Hindlimb muscle (tissue), 1 donor: Measurements from ENCODE around the gene OBSCN. TPM values are rescaled to one million over a fixed set of nuclear protein-coding genes. Genes with fewer than 3 reads are reported as not detected.
"Not testable (repeated sequence)": the region's sequence is repeated elsewhere in the genome, so short reads cannot be mapped to it uniquely, and the experiment has no call there.

Experiments
- DNase-seq: peaks from one replicate; pipeline ENCODE4 v3.0.0-alpha.2; 2013
- polyA plus RNA-seq: library from polyadenylated mRNA; unstranded; fragments of 120-200 nt; gene quantifications from one replicate; pipeline ENCODE4 v1.2.1, GENCODE V29; 2013; ENCODE audit not compliant: insufficient read length

Gene OBSCN
- polyA plus RNA-seq, 1 donor, result 556 TPM

DNA sequence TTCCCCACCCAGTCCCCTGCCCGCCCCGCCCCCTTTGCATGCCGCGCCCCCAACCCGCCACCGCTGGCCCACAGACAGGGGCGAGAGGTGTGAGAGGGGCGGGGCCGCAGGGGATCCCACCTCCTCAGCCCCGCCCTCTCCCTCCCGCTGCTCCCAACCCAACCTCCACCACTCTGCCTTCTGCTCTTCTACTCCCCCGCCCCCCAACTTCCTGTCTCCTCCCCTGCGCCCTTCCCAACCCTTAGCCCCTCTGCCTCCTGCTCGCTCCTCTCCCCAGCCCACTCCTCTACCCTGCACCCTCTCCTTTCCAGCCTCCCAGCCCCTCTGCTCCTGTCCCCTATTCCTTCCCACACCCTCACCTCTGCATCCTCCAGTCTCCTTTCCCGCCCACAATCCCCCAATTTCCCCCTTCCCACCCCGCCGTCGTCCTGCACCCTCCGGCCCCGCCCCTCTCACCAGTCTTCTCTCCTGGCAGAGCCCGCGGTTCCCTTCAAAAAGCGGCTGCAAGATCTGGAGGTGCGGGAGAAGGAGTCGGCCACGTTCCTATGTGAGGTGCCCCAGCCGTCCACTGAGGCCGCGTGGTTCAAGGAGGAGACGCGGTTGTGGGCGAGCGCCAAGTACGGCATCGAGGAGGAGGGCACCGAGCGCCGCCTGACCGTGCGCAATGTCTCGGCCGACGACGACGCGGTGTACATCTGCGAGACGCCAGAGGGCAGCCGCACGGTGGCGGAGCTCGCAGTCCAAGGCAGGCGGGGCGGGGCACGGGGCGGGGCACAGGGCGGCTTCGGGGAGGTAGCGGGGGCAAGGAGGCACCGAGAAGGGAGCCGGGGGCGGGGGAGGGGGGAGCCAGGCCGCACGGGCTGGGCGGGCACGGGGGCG is 5.4 kb downstream of the OBSCN start:
- peak; percentile 61 for DNase-seq

DNA sequence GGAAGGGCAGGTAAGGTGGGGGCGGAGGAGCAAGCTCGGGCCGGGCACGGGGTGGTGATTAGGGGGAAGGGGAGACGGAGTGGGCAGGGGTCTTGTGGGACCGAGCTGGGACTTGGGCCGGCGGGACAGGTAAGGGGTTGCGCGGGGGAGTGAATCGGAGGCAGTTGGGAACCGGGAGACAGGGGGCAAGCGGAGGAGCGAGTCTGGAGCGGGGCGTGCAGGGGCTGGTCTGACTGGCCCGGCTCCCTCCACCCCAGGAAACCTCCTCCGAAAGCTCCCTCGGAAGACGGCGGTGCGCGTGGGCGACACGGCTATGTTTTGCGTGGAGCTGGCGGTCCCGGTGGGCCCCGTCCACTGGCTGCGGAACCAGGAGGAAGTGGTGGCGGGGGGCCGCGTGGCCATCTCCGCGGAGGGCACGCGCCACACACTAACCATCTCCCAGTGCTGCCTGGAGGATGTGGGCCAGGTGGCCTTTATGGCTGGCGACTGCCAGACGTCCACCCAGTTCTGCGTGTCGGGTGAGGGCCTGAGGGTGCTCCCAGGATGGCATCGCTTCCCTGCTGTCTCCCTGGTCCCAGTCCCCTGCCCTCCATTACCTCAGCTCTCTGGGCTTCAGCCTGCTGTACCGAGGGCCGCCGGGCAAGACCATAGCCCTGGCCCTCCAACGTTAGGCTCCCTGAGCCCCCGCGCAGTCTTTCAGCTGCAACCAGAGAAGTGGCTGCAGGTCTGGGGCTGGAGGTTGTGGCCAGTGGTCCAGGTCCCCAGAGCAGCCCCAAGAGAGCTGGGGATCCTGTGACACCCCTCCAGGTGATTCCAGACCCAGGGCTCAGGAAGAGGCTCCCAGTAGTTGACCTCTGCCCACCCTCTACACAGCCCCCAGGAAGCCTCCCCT is 6.3 kb downstream of the OBSCN start:
- DNase-seq, result no peak

GRCh38 chr1:228214921-228215662 is 7.2 kb downstream of the OBSCN start:
- DNase-seq, result no peak

- DNase-seq, result no peak
Observed at GRCh38 chr1:228215663-228216116, 7.8 kb downstream of the OBSCN start.

DNA sequence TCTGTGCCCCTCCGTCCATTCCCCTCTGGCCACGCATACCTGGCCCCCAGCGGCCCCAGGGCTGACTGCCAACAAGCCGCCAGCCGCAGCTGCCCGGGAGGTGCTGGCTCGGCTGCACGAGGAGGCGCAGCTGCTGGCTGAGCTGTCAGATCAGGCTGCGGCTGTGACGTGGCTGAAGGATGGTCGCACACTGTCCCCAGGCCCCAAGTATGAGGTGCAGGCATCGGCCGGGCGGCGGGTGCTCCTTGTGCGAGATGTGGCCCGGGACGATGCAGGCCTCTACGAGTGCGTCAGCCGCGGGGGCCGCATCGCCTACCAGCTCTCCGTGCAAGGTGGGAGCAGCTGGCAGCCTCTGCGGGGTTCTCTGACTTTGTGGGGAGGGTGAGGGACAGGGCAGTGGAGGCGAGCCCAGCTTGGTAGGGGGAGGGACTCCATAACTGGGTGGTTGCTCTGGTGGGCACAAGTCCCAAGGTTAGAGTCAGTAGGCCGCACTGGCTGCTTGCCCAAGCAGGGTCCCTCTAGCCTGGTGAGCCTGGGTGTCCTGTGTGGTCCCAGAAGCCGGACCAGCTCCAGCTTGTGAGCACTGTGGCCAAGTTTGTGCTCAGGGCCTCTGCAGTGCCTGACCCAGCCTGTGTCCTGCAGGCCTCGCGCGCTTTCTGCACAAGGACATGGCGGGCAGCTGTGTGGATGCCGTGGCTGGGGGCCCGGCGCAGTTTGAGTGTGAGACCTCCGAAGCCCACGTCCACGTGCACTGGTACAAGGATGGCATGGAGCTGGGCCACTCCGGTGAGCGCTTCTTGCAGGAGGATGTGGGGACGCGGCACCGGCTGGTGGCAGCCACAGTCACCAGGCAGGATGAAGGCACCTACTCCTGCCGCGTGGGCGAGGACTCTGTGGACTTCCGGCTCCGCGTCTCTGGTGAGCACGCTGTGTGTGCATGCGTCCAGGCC is 8.8 kb downstream of the OBSCN start:
- DNase-seq, result no peak

- DNase-seq, result no peak
Observed at GRCh38 chr1:228217551-228218344, 9.9 kb downstream of the OBSCN start.

DNA sequence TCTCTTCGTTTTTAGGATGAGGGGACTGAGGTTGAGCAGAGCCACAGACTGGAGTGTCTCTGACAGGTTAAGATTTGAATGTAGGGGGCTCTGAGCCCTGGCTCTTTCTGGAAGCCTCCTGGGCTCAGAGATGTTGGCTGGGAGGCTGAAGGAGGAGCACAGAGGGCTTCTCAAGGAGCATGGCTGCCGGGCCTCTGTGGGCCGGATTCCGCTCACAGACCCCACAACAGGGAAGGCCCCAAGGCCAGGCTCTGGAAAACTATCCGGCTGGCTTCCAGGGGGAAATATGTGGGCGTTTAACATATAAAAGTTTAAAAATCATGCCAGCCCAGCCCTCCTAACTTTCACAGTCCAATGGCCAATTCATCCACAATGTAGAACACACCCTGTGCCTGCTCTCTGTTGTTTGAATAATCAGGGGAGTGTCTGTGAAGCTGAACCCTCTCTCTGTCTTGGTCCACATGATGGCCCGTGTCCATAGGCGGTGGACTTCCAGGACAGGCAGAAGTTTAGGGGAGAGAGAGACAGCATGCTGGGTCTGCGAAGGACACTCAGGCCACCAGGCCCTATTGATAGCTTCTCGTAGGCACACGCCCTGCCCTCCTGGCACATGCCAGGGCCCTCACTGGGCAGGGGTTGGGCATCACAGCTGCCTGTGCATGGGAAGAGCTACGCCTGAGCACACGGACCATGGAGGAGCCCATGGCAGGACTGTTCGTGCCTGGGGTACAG is 10.8 kb downstream of the OBSCN start:
- DNase-seq, result no peak

DNA sequence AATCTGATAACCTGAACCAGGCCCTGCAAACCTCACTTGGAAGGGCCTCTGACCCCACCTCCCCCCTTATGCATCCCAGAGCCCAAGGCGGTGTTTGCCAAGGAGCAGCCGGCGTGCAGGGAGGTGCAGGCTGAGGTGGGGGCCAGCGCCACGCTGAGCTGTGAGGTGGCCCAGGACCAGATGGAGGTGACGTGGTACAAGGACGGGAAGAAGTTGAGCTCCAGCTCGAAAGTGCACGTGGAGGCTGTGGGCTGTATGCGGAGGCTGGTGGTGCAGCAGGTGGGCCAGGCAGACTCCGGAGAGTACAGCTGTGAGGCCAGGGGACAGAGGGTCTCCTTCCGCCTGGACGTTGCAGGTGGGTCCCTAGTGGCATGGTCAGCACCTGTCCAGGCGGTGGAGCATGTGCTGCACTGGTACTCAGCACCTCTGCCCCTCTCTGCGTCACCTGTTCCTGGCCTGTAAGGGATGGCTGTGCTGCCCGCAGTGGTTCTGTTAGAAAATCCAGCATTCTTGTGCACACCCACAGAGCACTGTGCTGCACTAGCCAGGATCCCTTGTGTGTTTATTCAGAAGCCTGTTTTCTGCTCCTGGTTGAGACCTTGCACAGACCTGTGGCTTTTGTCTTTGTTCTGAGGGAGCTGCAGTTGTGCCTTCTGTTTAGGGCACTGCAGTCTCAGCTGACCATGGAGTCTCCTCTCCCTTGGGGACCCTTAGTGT is 11.6 kb downstream of the OBSCN start:
- DNase-seq, result no peak

DNA sequence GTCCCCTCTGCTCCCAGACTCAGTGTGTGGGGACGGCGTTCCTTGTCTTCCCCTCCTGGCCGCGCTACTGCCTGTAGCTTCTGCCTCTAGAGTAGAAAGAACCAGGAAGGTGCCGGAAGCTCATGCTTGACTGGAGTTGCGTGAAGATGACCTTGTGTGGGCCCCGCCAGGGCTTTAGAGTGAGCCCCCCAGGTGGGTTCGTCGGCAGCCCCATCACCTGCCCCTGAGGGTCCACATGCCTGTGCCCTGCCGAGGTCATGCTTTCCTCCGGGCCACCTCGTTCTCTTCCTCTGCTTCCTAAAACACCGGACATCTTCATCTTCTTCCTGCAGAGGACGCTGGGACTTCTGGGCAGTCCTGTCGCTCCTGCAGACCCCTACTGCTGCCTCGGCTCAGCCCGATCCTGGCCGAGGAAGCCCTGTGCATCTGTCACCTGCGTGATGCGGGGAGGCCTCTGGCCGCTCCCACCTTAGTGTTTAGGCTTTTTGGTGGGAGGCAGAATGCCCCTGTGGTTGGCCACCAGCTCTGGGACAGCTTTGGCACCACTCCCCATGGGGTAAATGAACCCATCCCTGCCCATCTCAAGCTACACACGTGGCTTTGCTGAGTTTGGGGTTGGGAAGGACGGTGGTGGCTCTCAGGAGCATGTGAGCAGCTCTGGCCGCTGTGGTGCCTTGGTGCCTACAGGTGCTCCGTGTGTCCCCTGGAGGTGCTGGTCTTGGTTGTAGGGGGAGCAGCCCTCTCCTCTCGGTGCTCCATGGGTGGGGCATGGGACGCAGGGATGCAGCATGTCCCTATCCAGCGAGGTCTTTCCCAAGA is 12.3 kb downstream of the OBSCN start:
- DNase-seq, result no peak

DNA sequence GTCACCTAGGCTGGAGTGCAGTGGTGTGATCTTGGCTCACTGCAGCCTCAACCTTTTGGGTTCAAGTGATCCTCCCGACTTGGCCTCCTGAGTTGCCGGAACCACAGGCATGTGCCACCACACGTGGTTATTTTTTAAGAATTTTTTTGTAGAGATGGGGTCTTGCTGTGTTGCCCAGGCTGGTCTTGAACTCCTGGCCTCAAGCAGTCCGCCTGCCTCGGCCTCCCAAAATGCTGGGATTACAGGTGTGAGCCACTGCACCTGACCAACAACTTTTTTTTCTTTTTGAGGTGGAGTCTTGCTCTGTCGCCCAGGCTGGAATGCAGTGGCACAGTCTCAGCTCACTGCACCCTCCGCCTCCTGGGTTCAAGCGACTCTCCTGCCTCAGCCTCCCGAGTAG is 13.3 kb downstream of the OBSCN start:
- not testable (repeated sequence) for DNase-seq

GRCh38 chr1:228222548-228222947 is 14.7 kb downstream of the OBSCN start:
- DNase-seq, result no peak

GRCh38 chr1:228224198-228225164 is 16.6 kb downstream of the OBSCN start:
- DNase-seq, result no peak

DNA sequence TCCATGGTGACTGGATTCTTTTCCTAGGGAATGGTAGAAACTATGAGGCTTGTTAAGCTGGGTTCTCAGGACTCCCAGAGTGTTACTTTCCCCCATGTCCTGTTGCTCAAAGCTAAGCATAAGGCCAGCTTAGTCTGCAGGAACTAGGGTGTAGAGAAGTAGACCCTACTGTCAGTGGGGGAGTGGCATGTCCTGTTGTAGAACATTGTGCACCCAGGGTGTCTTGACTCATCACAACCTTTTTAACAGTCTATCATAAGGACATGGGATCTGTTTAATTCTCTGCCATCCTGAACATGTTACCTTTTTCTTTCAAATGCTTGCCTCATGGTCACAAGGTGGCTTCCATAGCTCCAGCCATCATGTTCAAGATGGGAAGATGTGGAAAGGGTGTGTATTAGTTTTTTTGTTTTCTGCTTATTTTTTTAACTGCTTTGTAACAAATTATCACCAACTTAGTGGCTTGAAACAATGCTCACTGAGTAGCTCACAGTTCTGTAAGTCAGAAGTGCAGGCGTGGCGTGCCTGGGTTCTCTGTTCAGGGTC is 17.4 kb downstream of the OBSCN start:
- no peak for DNase-seq

DNA sequence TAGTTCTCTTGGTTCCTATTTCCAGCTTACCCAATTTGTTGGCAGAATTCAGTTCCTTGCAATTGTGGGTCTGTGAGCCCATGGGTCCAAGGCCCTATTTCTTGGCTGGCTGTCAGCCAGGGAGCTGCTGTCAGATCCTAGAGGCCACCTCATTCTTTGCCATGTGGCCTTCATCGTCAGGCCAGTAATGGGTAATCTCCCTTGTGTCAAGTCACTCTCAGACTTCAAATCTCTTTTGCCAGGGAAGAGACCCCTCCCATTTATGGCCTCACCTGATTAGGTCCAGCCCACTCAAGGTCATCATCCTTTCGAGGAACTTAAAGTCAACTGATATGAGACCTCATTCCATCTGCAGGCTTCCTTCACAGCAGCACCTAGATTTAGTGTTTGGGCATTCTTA is 17.9 kb downstream of the OBSCN start:
- no peak for DNase-seq

- no peak for DNase-seq
Observed at GRCh38 chr1:228226141-228226874, 18.5 kb downstream of the OBSCN start.
